Heart right ventricle (tissue), 16 donors: ENCODE data around the gene TCEAL3. TPM values are rescaled to one million over a fixed set of nuclear protein-coding genes. Genes with fewer than 3 reads are reported as not detected.

ENCODE experiments used
- ATAC-seq, 8 donors: fragments of 200-7000 bp; cut with Tn5 transposase; one replicate each; pipeline ENCODE4 v1.9.1; 2020; ENCODE audit warnings: mild to moderate bottlenecking in 8 of 8, moderate library complexity in 8 of 8, moderate number of reproducible peaks in 1 of 8
- DNase-seq, 2 donors: peaks; one replicate each; pipeline ENCODE4 v3.0.0-alpha.2; 2020
- H3K27ac ChIP-seq, 10 donors: fragments of 200-600 bp; sonication (generic) in 2 of 10; one replicate each; pipeline versions ENCODE4 v1.5.0 to v1.8.0; 2020 to 2022; ENCODE audit warnings: mild to moderate bottlenecking in 3 of 10
- H3K27me3 ChIP-seq, 7 donors: fragments of 200-600 bp; one replicate each; pipeline ENCODE4 v1.8.0; 2021 to 2022; ENCODE audit warnings: mild to moderate bottlenecking in 2 of 7
- H3K36me3 ChIP-seq, 9 donors: fragments of 200-600 bp; sonication (generic) in 1 of 9; one replicate each; pipeline versions ENCODE4 v1.5.0 to v1.8.0; 2020 to 2022; ENCODE audit warnings: mild to moderate bottlenecking in 2 of 9
- H3K4me1 ChIP-seq, 9 donors: fragments of 200-600 bp; sonication (generic) in 1 of 9; one replicate each; pipeline versions ENCODE4 v1.5.0 to v1.8.0; 2020 to 2022; ENCODE audit warnings: mild to moderate bottlenecking in 4 of 9
- H3K4me3 ChIP-seq, 10 donors: fragments of 200-600 bp; sonication (generic) in 2 of 10; one replicate each; pipeline versions ENCODE4 v1.5.0 to v1.8.0; 2020 to 2022; ENCODE audit warnings: mild to moderate bottlenecking in 7 of 10, moderate library complexity in 2 of 10
- H3K9me3 ChIP-seq, 11 donors: fragments of 200-600 bp in 10 of 11; sonication (generic) in 2 of 11; one replicate each; pipeline versions ENCODE4 v1.5.0 to v1.8.0; 2013 to 2022; ENCODE audit warnings: mild to moderate bottlenecking in 2 of 11, control low read depth in 1 of 11, moderate library complexity in 1 of 11
- CTCF ChIP-seq, 9 donors: fragments of 200-600 bp; sonication (generic) in 2 of 9; IDR thresholded peaks; one replicate each; pipeline versions ENCODE4 v1.5.0 to v1.8.0; 2021 to 2022; ENCODE audit warnings: antibody characterized with exemption in 9 of 9, mild to moderate bottlenecking in 5 of 9, moderate library complexity in 1 of 9
- WGBS, 2 donors: extraction: QIAGEN DNeasy Blood & Tissue Kit; methylation state at CpG; one replicate each; pipeline ENCODE4 v1.1.7; 2013; ENCODE audit warnings: inconsistent platforms in 1 of 2; 5-methylcytosine and 5-hydroxymethylcytosine counted together
- intact Hi-C, 10 donors: fragments of 100-400 bp; cut with DNase I; formaldehyde crosslinking; loops; one replicate each; pipeline versions ENCODE4 v1.11.1 to v1.14.2; 2022
- polyA plus RNA-seq, 2 donors: library from polyadenylated mRNA; stranded (reverse); fragments of 200-250 nt; gene quantifications; one replicate each; pipeline ENCODE4 v1.2.3, GENCODE V29; 2013
- total RNA-seq, 10 donors: library from RNA; stranded (reverse); fragmentation: NEBNext Ultra II Directional in 3 of 10; extraction: Animal tissue kit (Norgen Biotek cat#: 25700) in 3 of 10; gene quantifications; one replicate each; pipeline versions ENCODE4 v1.2.1 to v1.2.4, GENCODE V29; 2021 to 2023
- donor health status: Arrhythmogenic right ventricular cardiomyopathy.
- donor health status: ischemic (EF 13 %, LVEDD 7.1; RV severe dilation, severe dysfunction).
- donor health status: healthy with polysubstance abuse.
- donor health status: DM: no; HTN: yes; CAD: no.
- donor health status: DM: no; HTN: no; CAD: no.
- donor health status: ischemic (EF 25% LVEDD 6.9; RV normal size, moderate dysfunction).
- donor health status: ischemic (EF 25% LVEDD 5.7; RV mildly dilated, moderate dysfunction).
- donor health status: healthy.
- donor health status: DM: yes; HTN: yes; CAD: no.
- donor health status: Ischemic cardiomyopathy.
- donor health status: ischemic (EF 35%, LVEDD 5.7; RV mildly dilated, moderate dysfunction).
- donor health status: nonischemic (EF 11% LVEDD 7.7; RV severe dilation, severe dysfunction).
- donor health status: DM: yes; HTN: yes; CAD: no.
- donor health status: PGD.
- donor health status: ischemic (EF 29% LVEDD 5.4; RV normal size, mild dysfunction).
- donor health status: nonischemic (EF 23%, LVEDD 6.1; RV moderate dilation, normal function).

Gene TCEAL3
- total and polyA plus RNA-seq, 12 donors: 16.7 to 38.6 (median 22.4) TPM

DNA sequence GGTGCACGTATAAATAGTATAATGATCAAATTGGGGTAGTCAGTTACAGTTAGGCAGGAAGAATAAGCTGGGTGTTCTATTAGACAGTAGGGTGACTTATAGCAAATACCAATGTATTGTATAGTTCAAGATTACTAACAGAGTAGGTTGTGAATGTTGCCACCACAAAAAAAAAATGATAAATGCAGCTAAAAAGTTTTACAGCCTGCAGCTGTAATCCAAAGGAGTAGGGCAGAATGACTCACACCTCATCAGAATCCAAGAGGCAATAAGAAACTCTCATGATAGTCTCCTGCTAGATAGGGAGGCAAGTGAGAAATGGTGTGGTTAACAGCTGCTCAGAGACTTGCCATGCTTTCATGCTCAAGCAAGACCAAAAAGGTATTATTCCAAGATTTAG is 42.0 kb upstream of the TCEAL3 start:
- H3K27ac ChIP-seq: no peak overlapping the region
- peaks cover 0 to 56% (median 0%) of the 10 kb centered on the region in 7 donors for H3K27me3 ChIP-seq
- no peaks in the 10 kb centered on the region for H3K9me3 ChIP-seq
- no peak for DNase-seq
- ATAC-seq: no peak
- H3K36me3 ChIP-seq: no peaks in the 10 kb centered on the region
- no peaks in the 10 kb centered on the region for H3K4me1 ChIP-seq
- H3K4me3 ChIP-seq: no peak overlapping the region
- no peak for TF ChIP-seq CTCF (IDR thresholded peaks at IDR 0.05)
- intact Hi-C loops: no loop called here
- 39 to 50% methylated on average over 1 of the region's 1 CpG for WGBS, 2 donors

DNA sequence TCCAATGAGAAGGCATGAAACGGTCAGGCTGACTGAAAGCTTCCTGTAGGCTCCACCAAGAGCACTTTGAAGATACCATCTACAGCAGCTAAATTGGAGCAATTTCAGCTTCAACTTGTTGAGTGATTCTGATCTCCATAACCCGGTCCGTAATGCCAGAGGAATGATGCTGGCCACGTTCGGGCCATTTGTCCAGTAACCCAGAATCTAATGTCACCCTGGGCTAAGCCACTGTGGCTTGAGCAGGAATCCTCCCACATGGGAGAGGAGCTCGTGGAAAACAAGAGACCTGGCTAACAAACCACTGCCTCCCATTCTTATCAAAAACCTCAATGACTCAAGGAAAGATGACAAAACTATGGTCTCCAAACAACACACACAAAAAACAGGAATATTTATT is 36.6 kb upstream of the TCEAL3 start:
- TF ChIP-seq CTCF (IDR thresholded peaks at IDR 0.05): no peak
- ATAC-seq (no peak), DNase-seq (no peak)
- Histone ChIP-seq H3K4me3 (no peak overlapping the region), H3K27ac (no peak overlapping the region), H3K27me3 (peaks cover 0 to 36% (median 0%) of the 10 kb centered on the region in 7 donors), H3K36me3 (no peaks in the 10 kb centered on the region), H3K4me1 (no peaks in the 10 kb centered on the region), H3K9me3 (no peaks in the 10 kb centered on the region)
- intact Hi-C loops: no loop called here
- 91% methylated on average over 6 of the region's 6 CpGs for whole genome bisulfite sequencing, 2 donors

GRCh38 chrX:103571726-103572125 is 36.0 kb upstream of the TCEAL3 start:
- DNase-seq: no peak
- Histone ChIP-seq H3K4me3 (no peak overlapping the region), H3K27ac (no peak overlapping the region), H3K36me3 (no peaks in the 10 kb centered on the region), H3K9me3 (no peaks in the 10 kb centered on the region), H3K27me3 (peaks cover 0 to 34% (median 0%) of the 10 kb centered on the region in 7 donors), H3K4me1 (no peaks in the 10 kb centered on the region)
- ATAC-seq: no peak
- intact Hi-C loops: no loop called here
- no peak for TF ChIP-seq CTCF (IDR thresholded peaks at IDR 0.05)
- 87% methylated on average over 4 of the region's 4 CpGs for WGBS, 2 donors

GRCh38 chrX:103573202-103573601 is 34.6 kb upstream of the TCEAL3 start:
- DNase-seq (no peak), ATAC-seq (no peak)
- no peaks in the 10 kb centered on the region for H3K36me3 ChIP-seq
- H3K27ac ChIP-seq: no peak overlapping the region
- no peak for TF ChIP-seq CTCF (IDR thresholded peaks at IDR 0.05)
- H3K4me3 ChIP-seq: no peak overlapping the region
- intact Hi-C loops: no loop called here
- H3K27me3 ChIP-seq: peaks cover 0 to 36% (median 0%) of the 10 kb centered on the region in 7 donors
- H3K9me3 ChIP-seq: no peaks in the 10 kb centered on the region
- no peaks in the 10 kb centered on the region for H3K4me1 ChIP-seq
- WGBS, 2 donors: 84 to 94% methylated on average over 1 of the region's 1 CpG
